PFSK-1 (cell line): ENCODE data around the gene NTN1.

Experiments
- FOXP2 ChIP-seq: optimal IDR thresholded peaks from 2 replicates; pipeline ENCODE3; 2011; ENCODE audit warnings: borderline replicate concordance, control low read depth, inconsistent platforms; ENCODE audit not compliant: insufficient read depth; ENCODE audit errors: extremely low read length, extremely low read depth
- POLR2AphosphoS5 ChIP-seq: IDR thresholded peaks from 2 replicates; pipeline ENCODE4 v1.6.1; 2012; ENCODE audit warnings: low read depth, mild to moderate bottlenecking, control low read depth, low read length, moderate library complexity
- REST ChIP-seq, 2 experiments: IDR thresholded peaks; 2 replicates each; pipeline versions ENCODE4 v1.6.1 to v1.8.0; 2011 to 2012; ENCODE audit warnings: low read depth in 2 of 2, low read length in 2 of 2, control low read depth in 1 of 2, inconsistent platforms in 1 of 2, mild to moderate bottlenecking in 1 of 2, moderate library complexity in 1 of 2; ENCODE audit not compliant: insufficient read depth in 1 of 2
- SIN3A ChIP-seq: IDR thresholded peaks from 2 replicates; pipeline ENCODE4 v1.6.1; 2012; ENCODE audit warnings: mild to moderate bottlenecking, low read length, moderate library complexity, borderline replicate concordance; ENCODE audit not compliant: insufficient read depth
- TAF1 ChIP-seq: IDR thresholded peaks from 2 replicates; pipeline ENCODE4 v1.6.1; 2012; ENCODE audit warnings: low read length, control low read depth, borderline replicate concordance; ENCODE audit not compliant: insufficient read depth

Gene NTN1

GRCh38 chr17:9189870-9190269, 168.6 kb downstream of the NTN1 start:
- TF ChIP-seq TAF1 (no peak), FOXP2 (no peak), POLR2AphosphoS5 (no peak), REST (IDR thresholded peaks at IDR 0.05; ENCODE audit: insufficient read depth in 1 of 2, low read depth in 2 of 2, low read length in 2 of 2) (no peak)

- TF ChIP-seq POLR2AphosphoS5 (no peak), TAF1 (no peak)
These were observed 170.7 kb downstream of the NTN1 start for GRCh38 chr17:9192010-9192409.

GRCh38 chr17:9195411-9195810, 174.1 kb downstream of the NTN1 start:
- no peak for TF ChIP-seq REST (IDR thresholded peaks at IDR 0.05; ENCODE audit: insufficient read depth in 1 of 2, low read depth in 2 of 2, low read length in 2 of 2)
- no peak for TF ChIP-seq TAF1
- no peak for TF ChIP-seq POLR2AphosphoS5
- TF ChIP-seq FOXP2: no peak
- TF ChIP-seq SIN3A: no peak

- TF ChIP-seq TAF1 (no peak), FOXP2 (no peak), SIN3A (no peak), REST (IDR thresholded peaks at IDR 0.05; ENCODE audit: insufficient read depth in 1 of 2, low read depth in 2 of 2, low read length in 2 of 2) (no peak)
These were observed 174.8 kb downstream of the NTN1 start for GRCh38 chr17:9195961-9196670.

GRCh38 chr17:9199571-9200551, 178.6 kb downstream of the NTN1 start:
- TF ChIP-seq POLR2AphosphoS5: no peak
- TF ChIP-seq REST (IDR thresholded peaks at IDR 0.05; ENCODE audit: insufficient read depth in 1 of 2, low read depth in 2 of 2, low read length in 2 of 2): no peak
- TF ChIP-seq SIN3A: no peak
- TF ChIP-seq FOXP2: no peak
- TF ChIP-seq TAF1: no peak
